Measurements from ENCODE around the gene SORCS2.

GRCh38 chr4:7244331-7244665, 52.0 kb downstream of the SORCS2 start:
- TF ChIP-seq POLR2AphosphoS5 (IDR thresholded peaks at IDR 0.05), result no peak
- TF ChIP-seq CTCF (IDR thresholded peaks at IDR 0.05), result no peak

All from breast epithelium (tissue), 3 donors.